ENCODE data around the gene DLGAP5. TPM values are rescaled to one million over a fixed set of nuclear protein-coding genes. Genes with fewer than 3 reads are reported as not detected.

DLGAP5 gene
- total and polyA plus RNA-seq, 2 of the 13 experiments (the other 11 are each of a cell fraction or from before 2014, with no cell fraction given): 7.7 to 55.8 TPM

GRCh38 chr14:55192054-55192621, 753 bp upstream of the DLGAP5 start:
- Histone ChIP-seq H3K79me2 (ENCODE audit: insufficient read depth, low read length) (peaks cover 35% of the 10 kb centered on the region), H3K27ac (ENCODE audit: extremely low read length, insufficient read depth, low read length) (peak overlapping the region; percentile 34), H3K9me3 (ENCODE audit: low read length) (no peaks in the 10 kb centered on the region), H3K27me3 (ENCODE audit: control insufficient read depth in 1 of 2, insufficient read depth in 2 of 2, low read length in 2 of 2) (no peaks in the 10 kb centered on the region; a peak in 1 of 5 replicates), H3K9ac (ENCODE audit: insufficient read depth, low read depth, low read length) (peak overlapping the region; percentile 33; the same call in 1 of the 2 replicates), H3K4me2 (ENCODE audit: low read depth, low read length) (peak overlapping the region; percentile 84), H3K4me3 (replicated peaks in 1 of 3; ENCODE audit: insufficient read depth in 1 of 3, low read depth in 2 of 3, low read length in 3 of 3) (peak overlapping the region; percentile 56 to 88 (median 87)), H2AFZ (ENCODE audit: low read length) (peak overlapping the region; percentile 77), H3K36me3 (replicated peaks in 1 of 2; ENCODE audit: control insufficient read depth in 1 of 2, insufficient read depth in 2 of 2, low read length in 2 of 2) (0 out of 5 replicates have a peak, but pooled peaks cover 0 to 4% of the 10 kb centered on the region in 2 experiments), H3K4me1 (ENCODE audit: insufficient read depth, low read length) (peaks cover 21% of the 10 kb centered on the region), H4K20me1 (ENCODE audit: insufficient read depth, low read length) (no peaks in the 10 kb centered on the region)
- POLR2A ChIA-PET: interaction anchor here (0.7 kb wide), 1 partner anchor 141 kb away, joined by 3 read pairs; no protein-coding TSS in a partner anchor
- 10% methylated on average over 11 of the region's 11 CpGs for WGBS (ENCODE audit: low lambda C conversion rate)
- intact Hi-C loops (cut with micrococcal nuclease; ENCODE audit: unreplicated experiment) (no loop called here), in situ Hi-C loops (cut with HindIII; ENCODE audit: extremely low pct_ligation_motif_present, low pct_unique_long_range_greater_than_20kb) (no loop called here)
- TF ChIP-seq EHMT2 (IDR thresholded peaks at IDR 0.05; ENCODE audit: borderline replicate concordance, low read depth, low read length) (peak; percentile 12; the same call in 1 of the 2 replicates), BRD4 (CRISPR knock-in tag; IDR thresholded peaks at IDR 0.05) (no peak), AHDC1 (CRISPR knock-in tag; IDR thresholded peaks at IDR 0.05; ENCODE audit: borderline replicate concordance) (no peak), ZNF770 (CRISPR knock-in tag; IDR thresholded peaks at IDR 0.05) (peak; percentile 78; the same call in 1 of the 2 replicates), FOXA1 (IDR thresholded peaks at IDR 0.05) (no peak), FOXA1 (CRISPR knock-in tag; IDR thresholded peaks at IDR 0.05) (peak; percentile 27; the same call in 1 of the 2 replicates), NFYB (CRISPR knock-in tag; IDR thresholded peaks at IDR 0.05) (peak; percentile 54; the same call in 1 of the 2 replicates)
- TSS peak; percentile 54 for BruUV-seq (replicated peaks)
- ATAC-seq: no peak
- no peak for DNase-seq (ENCODE audit: low spot score)
- no peak for FAIRE-seq
- CTCF ChIA-PET (ENCODE audit: low intra/inter-chr PET ratio, low total read pairs): no interaction called here
